Measurements from ENCODE around the gene BRD7.

Gene BRD7

GRCh38 chr16:50285406-50286003 is 83.3 kb downstream of the BRD7 start:
- no peak for DNase-seq

- DNase-seq: no peak
Measured at GRCh38 chr16:50284131-50284911, 84.5 kb downstream of the BRD7 start.

GRCh38 chr16:50282955-50283631 is 85.7 kb downstream of the BRD7 start:
- no peak for DNase-seq

GRCh38 chr16:50282010-50282538 is 86.7 kb downstream of the BRD7 start:
- no peak for DNase-seq

GRCh38 chr16:50281391-50282009 is 87.3 kb downstream of the BRD7 start:
- no peak for DNase-seq

GRCh38 chr16:50280932-50281331 is 87.9 kb downstream of the BRD7 start:
- no peak for DNase-seq

GRCh38 chr16:50279504-50279865 is 89.3 kb downstream of the BRD7 start:
- no peak for DNase-seq

- DNase-seq: no peak
Measured at GRCh38 chr16:50278251-50278650, 90.5 kb downstream of the BRD7 start.

GRCh38 chr16:50276801-50277555 is 91.8 kb downstream of the BRD7 start:
- no peak for DNase-seq

GRCh38 chr16:50276326-50276640 is 92.5 kb downstream of the BRD7 start:
- no peak for DNase-seq

- no peak for DNase-seq
Measured at GRCh38 chr16:50275428-50276325, 93.1 kb downstream of the BRD7 start.

- no peak for DNase-seq
Measured at GRCh38 chr16:50275098-50275415, 93.7 kb downstream of the BRD7 start.

GRCh38 chr16:50274326-50275097 is 94.3 kb downstream of the BRD7 start:
- no peak for DNase-seq

GRCh38 chr16:50273888-50274325 is 94.9 kb downstream of the BRD7 start:
- DNase-seq: no peak

GRCh38 chr16:50273382-50273690 is 95.5 kb downstream of the BRD7 start:
- DNase-seq: no peak

- no peak for DNase-seq
Measured at GRCh38 chr16:50272687-50273381, 96.0 kb downstream of the BRD7 start.

GRCh38 chr16:50272111-50272571 is 96.6 kb downstream of the BRD7 start:
- DNase-seq: no peak

GRCh38 chr16:50271148-50272041 is 97.4 kb downstream of the BRD7 start:
- DNase-seq: no peak

GRCh38 chr16:50270510-50271147 is 98.2 kb downstream of the BRD7 start:
- no peak for DNase-seq
